NCI-H1417 (cell line): Measurements from ENCODE around the gene ADGRG3.
A peak's percentile ranks its signal among the peaks of the same experiment; 100 is the strongest.

Experiments
- DNase-seq, 3 experiments: peaks; one replicate each; lab custom pipeline; 2025; lab: John Stamatoyannopoulos, UW

ADGRG3 gene

GRCh38 chr16:57668263-57668571 lies at the start of gene ADGRG3:
Gene ADGRG3, plus strand, starts transcription at chr16:57668306. Its CDS starts 42 bp downstream, at chr16:57668348.
- no peak for DNase-seq

- DNase-seq: no peak
Measured at GRCh38 chr16:57619133-57619605, 48.9 kb upstream of the ADGRG3 start.

- DNase-seq: peak; percentile 27 to 92 (median 82)
Measured at GRCh38 chr16:57619606-57620334, 48.3 kb upstream of the ADGRG3 start.

GRCh38 chr16:57620335-57621231 lies 47.5 kb upstream of the ADGRG3 start:
- peak in 2 of 3 experiments; percentile 46 to 52 for DNase-seq

DNA sequence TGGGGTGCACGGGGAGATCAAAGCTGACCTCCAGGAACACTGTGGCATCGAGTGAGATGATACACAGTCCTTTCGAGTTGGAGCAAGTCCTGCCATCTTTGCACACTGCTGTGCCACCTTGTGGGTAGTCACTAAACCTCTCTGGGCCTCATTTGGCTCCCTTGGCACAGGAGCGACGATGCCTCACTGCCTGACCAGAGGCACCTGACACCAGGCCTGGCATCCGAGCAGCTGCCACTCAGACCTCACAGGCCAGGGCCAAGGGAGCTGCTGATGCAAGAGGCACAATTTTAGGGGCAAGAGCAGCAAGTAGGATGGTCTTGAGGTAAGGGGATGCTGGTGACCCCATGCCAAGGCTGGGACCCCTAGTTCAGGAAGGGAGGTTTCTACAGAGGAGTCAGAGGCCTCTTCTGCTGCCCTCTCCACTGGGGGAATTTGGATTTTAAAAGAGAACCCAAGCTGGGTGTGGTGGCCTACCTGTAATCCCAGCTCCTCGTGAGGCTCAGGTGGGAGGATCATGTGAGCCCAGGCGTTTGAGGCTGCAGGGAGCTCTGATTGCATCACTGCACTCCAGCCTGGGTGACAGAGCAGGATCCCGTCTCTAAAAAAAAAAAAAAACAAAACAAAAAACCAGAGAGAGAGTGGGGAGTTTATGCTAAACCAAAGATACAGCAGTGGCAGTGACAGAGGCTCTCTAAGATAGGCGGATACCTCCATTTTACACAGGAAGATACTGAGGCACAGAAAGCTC lies 46.4 kb upstream of the ADGRG3 start:
- DNase-seq: no peak

- DNase-seq: no peak
Measured at GRCh38 chr16:57622361-57623250, 45.5 kb upstream of the ADGRG3 start.

- DNase-seq: peak in 2 of 3 experiments; percentile 24 to 29
Measured at GRCh38 chr16:57623251-57624043, 44.7 kb upstream of the ADGRG3 start.

- DNase-seq: no peak
Measured at GRCh38 chr16:57624044-57624688, 43.9 kb upstream of the ADGRG3 start.

DNA sequence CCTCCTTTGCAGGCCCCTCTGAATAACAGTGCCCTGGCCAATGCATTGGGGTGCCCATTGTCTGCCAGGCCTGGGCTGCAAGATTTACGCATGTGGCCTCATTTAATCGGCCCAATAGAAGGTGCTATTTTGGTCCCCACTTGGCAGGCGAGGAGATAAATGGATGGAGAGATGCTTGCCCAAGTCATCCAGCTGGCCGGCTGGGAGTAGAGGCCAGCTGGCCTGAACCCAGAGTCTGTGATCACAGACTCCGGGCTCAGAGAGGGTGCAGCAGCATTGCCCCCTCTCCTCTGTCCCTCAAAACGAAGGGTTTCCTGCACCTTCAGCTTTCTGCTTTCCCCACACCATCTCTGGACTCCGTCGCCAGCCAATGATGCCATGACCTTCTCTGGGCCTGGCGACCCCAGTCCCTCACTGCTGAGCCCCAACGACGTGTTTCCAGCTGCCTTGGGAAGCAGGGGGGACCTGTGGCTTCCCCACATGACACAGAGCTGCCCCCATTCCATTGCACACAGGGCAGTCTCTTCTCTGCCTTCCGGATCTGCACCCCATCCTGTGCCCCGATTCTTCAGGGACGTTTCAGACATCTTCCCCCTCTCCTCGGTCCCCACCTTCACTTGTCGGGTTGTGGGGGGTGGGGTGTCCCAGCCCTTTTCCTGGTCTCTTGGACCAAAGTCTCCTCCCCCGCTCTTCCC lies 43.2 kb upstream of the ADGRG3 start:
- no peak for DNase-seq

GRCh38 chr16:57626420-57627170 lies 41.5 kb upstream of the ADGRG3 start:
- no peak for DNase-seq

DNA sequence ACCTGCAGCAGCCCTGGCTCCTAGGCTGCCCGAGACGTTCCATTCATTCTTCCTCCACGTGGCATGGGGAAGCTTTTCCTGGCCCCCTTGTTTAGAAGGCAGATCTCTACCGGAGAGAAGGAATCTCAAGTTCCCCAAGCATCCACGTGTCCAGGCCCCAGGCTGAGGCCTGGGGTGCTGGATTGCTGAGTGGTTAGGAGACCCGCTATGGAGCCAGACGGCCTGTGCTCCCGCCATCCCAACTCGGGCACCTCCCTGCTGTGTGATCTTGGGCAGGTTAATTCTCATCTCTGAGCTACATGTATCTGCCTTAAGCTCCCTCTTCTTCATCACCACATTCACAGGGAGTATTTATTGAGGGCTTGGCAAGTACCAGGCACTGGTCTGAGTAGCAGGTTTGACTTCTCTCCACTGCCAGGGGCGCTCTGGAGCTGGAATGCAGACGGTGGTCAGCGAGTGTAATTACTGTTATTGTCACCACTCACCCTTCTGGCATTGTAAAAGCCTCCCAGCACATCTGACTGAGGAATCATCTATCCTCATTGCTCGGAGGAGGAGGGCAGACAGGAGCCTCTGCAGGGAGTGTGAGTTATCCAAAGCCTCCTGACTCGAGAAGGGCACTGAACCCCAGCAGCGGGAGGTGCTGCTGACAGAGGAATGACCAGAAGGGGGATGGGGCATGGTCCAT lies 40.8 kb upstream of the ADGRG3 start:
- peak in 1 of 3 experiments; percentile 33 for DNase-seq

DNA sequence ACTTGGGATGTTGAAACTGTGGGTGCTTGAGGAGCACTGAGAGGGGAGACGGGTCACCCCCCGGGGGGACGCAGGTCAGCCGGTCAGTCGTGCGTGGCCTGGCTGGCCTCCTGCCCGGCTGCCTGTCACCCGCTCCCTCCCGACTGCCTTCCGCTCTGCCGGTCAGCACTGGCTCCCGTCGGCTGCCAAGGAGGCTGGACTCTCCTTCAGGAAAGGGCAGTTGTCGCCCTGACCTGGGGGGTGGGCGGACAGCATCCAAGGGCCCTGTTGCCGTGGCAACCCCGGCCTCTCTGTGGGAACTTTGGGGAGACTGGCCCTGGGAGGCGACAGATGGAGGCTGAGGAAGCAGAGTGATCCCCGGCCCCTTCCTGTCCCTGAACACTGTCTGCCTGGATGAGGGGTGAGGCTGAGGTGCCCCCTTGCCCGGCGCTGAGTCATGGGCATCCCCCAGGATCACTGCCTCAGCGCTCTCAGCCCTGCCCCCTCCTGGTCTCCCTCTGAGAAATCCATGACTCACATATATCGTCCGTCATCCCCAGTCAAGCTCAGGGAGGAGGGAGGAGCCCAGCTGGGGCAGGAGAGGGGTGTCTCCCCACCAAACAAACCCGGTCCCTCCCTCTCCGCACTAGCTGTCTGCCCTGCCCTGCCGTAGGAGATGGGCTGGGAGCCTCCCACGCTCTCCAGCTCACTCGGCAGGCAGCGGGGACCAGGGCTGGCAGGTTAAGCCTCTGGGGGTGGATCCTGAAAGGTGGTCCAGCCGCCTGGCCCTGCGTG lies 39.9 kb upstream of the ADGRG3 start, which contains the start of gene ADGRG1:
ADGRG1 (plus strand) TSS at position 623 of the 774 bp plus-strand sequence. CDS start 21,658 bp downstream, outside the sequence.
- DNase-seq: peak in 2 of 3 experiments; percentile 43 to 53

DNA sequence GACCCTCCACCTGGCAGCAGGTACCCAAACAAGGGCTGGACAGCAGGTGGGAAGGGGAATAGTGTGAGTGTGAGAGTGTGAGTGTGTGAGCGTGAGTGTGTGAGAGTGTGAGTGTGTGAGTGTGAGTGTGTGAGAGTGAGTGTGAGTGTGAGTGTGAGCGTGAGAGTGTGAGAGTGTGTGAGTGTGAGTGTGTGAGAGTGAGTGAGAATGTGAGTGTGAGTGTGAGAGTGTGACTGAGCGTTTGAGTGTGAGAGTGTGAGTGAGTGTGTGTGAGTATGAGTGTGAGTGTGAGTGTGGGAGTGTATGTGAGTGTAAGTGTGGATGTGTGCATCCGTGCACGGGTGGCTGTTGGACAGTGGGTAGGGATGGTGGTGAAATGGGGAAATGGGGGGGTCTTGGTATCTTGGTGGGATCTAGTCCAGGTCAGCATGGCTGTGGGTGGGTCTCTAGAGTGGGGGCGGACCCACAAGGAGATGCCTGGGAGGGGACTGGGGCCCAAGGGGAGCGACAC lies 39.3 kb upstream of the ADGRG3 start:
- no peak for DNase-seq

- no peak for DNase-seq
Measured at GRCh38 chr16:57629516-57630406, 38.3 kb upstream of the ADGRG3 start.

DNA sequence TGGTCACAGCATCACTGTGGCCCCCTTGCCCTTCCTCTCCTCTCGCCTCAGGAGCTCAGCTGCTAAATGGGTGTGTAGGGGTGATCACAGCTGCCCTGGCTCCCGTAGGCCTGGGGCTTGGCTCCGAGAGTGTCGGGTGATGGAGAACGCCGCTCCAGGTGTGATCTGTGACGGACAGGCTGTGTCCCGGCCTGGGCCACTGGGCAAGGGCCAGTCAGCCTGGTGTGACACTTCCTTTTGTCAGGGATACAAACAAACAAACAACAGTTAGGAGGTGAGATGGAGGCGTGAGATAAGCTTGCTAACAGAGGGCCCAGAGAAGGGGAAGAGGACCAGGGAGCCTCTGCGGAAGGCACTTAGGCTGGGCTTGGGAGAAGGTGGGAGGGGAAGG lies 37.7 kb upstream of the ADGRG3 start:
- DNase-seq: no peak
